Progenitor cell of endocrine pancreas (in vitro differentiated cells): ENCODE measurements around the gene FAM181B. TPM values are rescaled to one million over a fixed set of nuclear protein-coding genes. Genes with fewer than 3 reads are reported as not detected.

ENCODE experiments used
- DNase-seq: peaks from one replicate; pipeline ENCODE4 v3.0.0; 2021; ENCODE audit warnings: low spot score; ENCODE audit not compliant: unreplicated experiment
- H3K27ac Mint-ChIP-seq: 2 replicates; pipeline ENCODE4 v1.8.0; 2021; ENCODE audit warnings: mild to moderate bottlenecking, moderate library complexity, mixed read lengths
- H3K27me3 Mint-ChIP-seq: 2 replicates; pipeline ENCODE4 v1.8.0; 2021; ENCODE audit warnings: mixed read lengths
- H3K36me3 Mint-ChIP-seq: 2 replicates; pipeline ENCODE4 v1.8.0; 2022; ENCODE audit warnings: mixed read lengths; ENCODE audit not compliant: insufficient read depth
- H3K4me1 Mint-ChIP-seq: 2 replicates; pipeline ENCODE4 v1.8.0; 2021; ENCODE audit warnings: low read depth, mixed read lengths
- H3K4me3 Mint-ChIP-seq: 2 replicates; pipeline ENCODE4 v1.8.0; 2021; ENCODE audit warnings: low read depth, mild to moderate bottlenecking, moderate library complexity, mixed read lengths
- H3K9me3 Mint-ChIP-seq: 2 replicates; pipeline ENCODE4 v1.8.0; 2021; ENCODE audit warnings: low read depth, mixed read lengths
- CTCF ChIP-seq: fragments of 200-600 bp; sonication (generic); IDR thresholded peaks from one replicate; pipeline ENCODE4 v1.5.0; 2021; ENCODE audit warnings: antibody characterized with exemption, mild to moderate bottlenecking; ENCODE audit not compliant: unreplicated experiment
- long read RNA-seq: library from polyadenylated mRNA; unstranded; transcript quantifications from one replicate; pipeline ENCODE4 v2.0.0, GENCODE V29; 2020
- total RNA-seq: library from RNA; stranded (reverse); gene quantifications from 2 replicates; pipeline ENCODE4 v1.2.1, GENCODE V29; 2021

FAM181B gene
- total RNA-seq = 8.9 and 11.3 TPM in 2 replicates
- long read RNA-seq = 0 reads

GRCh38 chr11:82733444-82734119 is at the start of gene FAM181B:
FAM181B (minus strand) TSS chr11:82733864; CDS start chr11:82733729, 135 bp downstream.
- Mint-ChIP-seq H3K36me3 (no peaks in the 10 kb centered on the region), H3K27ac (peak within 1 kb of the TSS; percentile 84), H3K9me3 (no peaks in the 10 kb centered on the region), H3K4me3 (peak within 1 kb of the TSS; percentile 82), H3K4me1 (peaks cover 23% of the 10 kb centered on the region), H3K27me3 (peaks cover 9% of the 10 kb centered on the region)
- DNase-seq = peak; percentile 82
- no peak for TF ChIP-seq CTCF

GRCh38 chr11:82782825-82783374 is 49.2 kb upstream of the FAM181B start:
- DNase-seq = no peak
- Mint-ChIP-seq H3K36me3 (peaks cover 2% of the 10 kb centered on the region), H3K27me3 (no peaks in the 10 kb centered on the region), H3K4me1 (no peaks in the 10 kb centered on the region), H3K27ac (no peak overlapping the region), H3K4me3 (no peak overlapping the region), H3K9me3 (peaks cover 24% of the 10 kb centered on the region)
- no peak for TF ChIP-seq CTCF

GRCh38 chr11:82778776-82779175 is 45.1 kb upstream of the FAM181B start:
- Mint-ChIP-seq H3K27ac (no peak overlapping the region), H3K9me3 (peaks cover 35% of the 10 kb centered on the region), H3K27me3 (no peaks in the 10 kb centered on the region), H3K36me3 (peaks cover 2% of the 10 kb centered on the region), H3K4me3 (no peak overlapping the region), H3K4me1 (no peaks in the 10 kb centered on the region)
- TF ChIP-seq CTCF = no peak
- DNase-seq = no peak

- peaks cover 19% of the 10 kb centered on the region for H3K9me3 Mint-ChIP-seq
- H3K4me1 Mint-ChIP-seq = no peaks in the 10 kb centered on the region
- no peak for DNase-seq
- no peaks in the 10 kb centered on the region for H3K27me3 Mint-ChIP-seq
- no peaks in the 10 kb centered on the region for H3K36me3 Mint-ChIP-seq
- no peak overlapping the region for H3K4me3 Mint-ChIP-seq
- no peak for TF ChIP-seq CTCF
- H3K27ac Mint-ChIP-seq = no peak overlapping the region
These were observed 42.7 kb upstream of the FAM181B start for GRCh38 chr11:82776377-82776776.

- no peak overlapping the region for H3K4me3 Mint-ChIP-seq
- no peaks in the 10 kb centered on the region for H3K36me3 Mint-ChIP-seq
- TF ChIP-seq CTCF = peak; percentile 52
- H3K4me1 Mint-ChIP-seq = no peaks in the 10 kb centered on the region
- DNase-seq = no peak
- H3K27ac Mint-ChIP-seq = no peak overlapping the region
- H3K9me3 Mint-ChIP-seq = peaks cover 15% of the 10 kb centered on the region
- H3K27me3 Mint-ChIP-seq = no peaks in the 10 kb centered on the region
These were observed 42.2 kb upstream of the FAM181B start for GRCh38 chr11:82775736-82776346.
